Immature natural killer cell (primary cell): Measurements from ENCODE around the gene ARHGEF12. TPM values are rescaled to one million over a fixed set of nuclear protein-coding genes. Genes with fewer than 3 reads are reported as not detected.

ENCODE experiments used
- DNase-seq, 3 donors: peaks; one replicate each; pipeline ENCODE4 v3.0.0; 2022; ENCODE audit warnings: mixed read lengths in 1 of 3
- H3K27ac Mint-ChIP-seq, 6 donors: one replicate each; pipeline ENCODE4 v1.8.0; 2020; ENCODE audit warnings: mixed read lengths in 6 of 6, mild to moderate bottlenecking in 5 of 6, inconsistent platforms in 4 of 6, moderate library complexity in 3 of 6
- H3K27me3 Mint-ChIP-seq, 3 donors: one replicate each; pipeline ENCODE4 v1.8.0; 2020 to 2021; ENCODE audit warnings: low read depth in 3 of 3, mild to moderate bottlenecking in 3 of 3, mixed read lengths in 3 of 3, moderate library complexity in 3 of 3, inconsistent platforms in 1 of 3
- H3K36me3 Mint-ChIP-seq, 3 donors: one replicate each; pipeline ENCODE4 v1.8.0; 2020; ENCODE audit warnings: mixed read lengths in 3 of 3, inconsistent platforms in 2 of 3, mild to moderate bottlenecking in 2 of 3
- H3K4me1 Mint-ChIP-seq, 2 donors: one replicate each; pipeline ENCODE4 v1.8.0; 2020; ENCODE audit warnings: inconsistent platforms in 2 of 2, mild to moderate bottlenecking in 2 of 2, mixed read lengths in 2 of 2, moderate library complexity in 1 of 2
- H3K4me3 Mint-ChIP-seq, 5 donors: one replicate each; pipeline ENCODE4 v1.8.0; 2020; ENCODE audit warnings: mild to moderate bottlenecking in 5 of 5, mixed read lengths in 5 of 5, inconsistent platforms in 3 of 5, moderate library complexity in 3 of 5
- H3K9me3 Mint-ChIP-seq, 6 donors: one replicate each; pipeline ENCODE4 v1.8.0; 2020; ENCODE audit warnings: mild to moderate bottlenecking in 6 of 6, mixed read lengths in 6 of 6, inconsistent platforms in 4 of 6, moderate library complexity in 3 of 6
- polyA plus RNA-seq, 3 donors: library from polyadenylated mRNA; unstranded; fragments of 300-500 nt; fragmentation: Illumina TruSeq; gene quantifications; one replicate each; pipeline ENCODE4 v1.2.3, GENCODE V29; 2021

Gene ARHGEF12
- polyA plus RNA-seq, 3 donors from 2014 or later, result 1.1 to 12.2 (median 6.7) TPM

DNA sequence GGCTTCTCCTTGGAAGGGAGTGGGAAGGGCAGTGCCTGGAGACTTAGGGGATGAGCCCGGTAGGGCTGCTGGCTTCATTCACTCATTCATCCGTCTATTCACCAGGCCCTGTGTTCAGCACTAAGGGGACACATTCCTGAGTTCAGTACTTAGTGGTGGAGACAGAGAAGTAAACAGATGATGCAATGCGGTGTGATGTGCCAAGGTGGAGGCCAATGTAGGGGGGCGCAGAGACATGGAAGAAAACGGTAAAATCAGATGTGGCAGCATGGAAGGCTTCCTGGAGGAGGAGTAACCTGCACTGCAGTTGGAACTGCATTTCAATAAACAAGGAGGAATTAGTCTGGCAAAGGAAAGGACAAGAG is 196.6 kb downstream of the ARHGEF12 start:
- Mint-ChIP-seq H3K36me3 (no peaks in the 10 kb centered on the region), H3K27me3 (peaks cover 5 to 8% (median 5%) of the 10 kb centered on the region in 3 donors), H3K4me3 (no peak overlapping the region), H3K9me3 (no peaks in the 10 kb centered on the region), H3K4me1 (peaks cover 0 to 3% of the 10 kb centered on the region in 2 donors), H3K27ac (peak overlapping the region in 1 of 6 donors; percentile 42)
- no peak for DNase-seq

- no peaks in the 10 kb centered on the region for H3K36me3 Mint-ChIP-seq
- peaks cover 6 to 14% of the 10 kb centered on the region in 2 donors for H3K4me1 Mint-ChIP-seq
- no peak overlapping the region for H3K4me3 Mint-ChIP-seq
- H3K9me3 Mint-ChIP-seq, result no peaks in the 10 kb centered on the region
- H3K27ac Mint-ChIP-seq, result peak overlapping the region in 1 of 6 donors; percentile 38
- peaks cover 1 to 8% (median 3%) of the 10 kb centered on the region in 3 donors for H3K27me3 Mint-ChIP-seq
- DNase-seq, result no peak
Measured at GRCh38 chr11:120536091-120536796, 200.0 kb downstream of the ARHGEF12 start.

DNA sequence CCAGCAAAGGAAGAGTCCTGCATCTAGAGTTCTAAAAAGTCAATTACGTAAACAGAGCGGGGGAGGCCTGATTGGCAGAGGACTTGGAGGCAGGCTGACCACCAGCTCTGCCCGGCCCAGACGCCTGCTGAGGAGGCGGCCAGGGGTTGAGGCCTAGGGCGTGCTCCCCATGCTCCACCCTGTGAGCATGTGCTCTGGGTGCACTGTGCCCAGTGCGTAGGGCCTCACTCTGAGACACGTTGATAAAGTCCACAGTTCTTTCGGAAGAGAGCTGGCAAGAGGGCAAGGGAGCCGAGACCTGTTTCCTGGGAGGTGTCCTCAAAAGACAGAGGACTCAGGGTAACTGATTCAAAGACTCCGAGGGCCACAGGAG is 200.6 kb downstream of the ARHGEF12 start:
- Mint-ChIP-seq H3K36me3 (no peaks in the 10 kb centered on the region), H3K9me3 (no peaks in the 10 kb centered on the region), H3K27ac (no peak overlapping the region), H3K27me3 (peaks cover 1 to 6% (median 3%) of the 10 kb centered on the region in 3 donors), H3K4me1 (peaks cover 6 to 14% of the 10 kb centered on the region in 2 donors), H3K4me3 (no peak overlapping the region)
- no peak for DNase-seq

DNA sequence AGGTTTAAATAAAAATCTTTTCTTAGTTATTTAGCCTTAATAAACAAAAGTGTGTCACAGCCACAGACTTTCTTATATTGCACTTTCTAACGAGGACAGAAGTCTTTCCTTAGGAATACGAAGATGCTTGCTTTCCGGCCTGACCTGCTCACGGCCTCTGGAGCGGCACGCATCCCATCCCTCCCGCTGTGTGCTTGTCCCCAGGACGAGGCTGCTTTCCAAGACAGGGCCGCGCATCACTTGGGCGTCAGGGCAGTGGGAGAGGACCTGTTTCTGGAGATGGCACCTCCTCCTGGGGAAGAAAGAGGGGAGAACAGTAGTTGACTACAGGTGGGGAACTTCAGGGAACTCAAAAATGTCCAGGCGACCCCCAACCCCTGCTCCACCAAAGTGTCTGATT is 201.8 kb downstream of the ARHGEF12 start:
- Mint-ChIP-seq H3K27ac (peak overlapping the region in 1 of 6 donors; percentile 22), H3K36me3 (no peaks in the 10 kb centered on the region), H3K4me1 (peaks cover 13% of the 10 kb centered on the region in 2 donors), H3K9me3 (no peaks in the 10 kb centered on the region), H3K4me3 (no peak overlapping the region), H3K27me3 (peaks cover 2 to 3% (median 3%) of the 10 kb centered on the region in 3 donors)
- DNase-seq, result no peak

DNA sequence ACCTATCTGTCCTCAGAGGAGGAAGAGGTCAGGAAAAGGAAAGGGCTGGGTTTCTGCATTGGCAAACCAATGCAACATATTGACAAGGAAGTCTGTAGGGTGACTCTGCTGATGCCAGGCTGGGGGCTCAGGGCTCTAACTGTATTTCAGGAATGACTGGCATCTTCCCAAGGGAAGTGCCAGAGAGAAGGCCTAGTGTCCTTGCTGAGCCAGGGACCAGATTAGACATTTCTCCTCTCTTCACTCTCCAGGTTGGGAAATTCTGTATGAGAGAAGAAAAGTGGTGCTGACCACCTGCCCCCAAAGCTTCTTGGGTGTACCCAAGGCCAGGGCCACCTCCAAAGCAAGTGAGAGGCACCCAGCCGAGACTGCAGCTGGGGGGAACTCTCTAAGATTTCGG is 202.5 kb downstream of the ARHGEF12 start:
- peaks cover 15 to 16% of the 10 kb centered on the region in 2 donors for H3K4me1 Mint-ChIP-seq
- DNase-seq, result no peak
- H3K27me3 Mint-ChIP-seq, result peaks cover 2 to 3% (median 2%) of the 10 kb centered on the region in 3 donors
- H3K9me3 Mint-ChIP-seq, result no peaks in the 10 kb centered on the region
- H3K4me3 Mint-ChIP-seq, result no peak overlapping the region
- H3K36me3 Mint-ChIP-seq, result no peaks in the 10 kb centered on the region
- H3K27ac Mint-ChIP-seq, result no peak overlapping the region

Other genes with a start within 250 kb of the ARHGEF12 start
- gene TRIM29, start 198.3 kb upstream of the ARHGEF12 start, polyA plus RNA-seq, result not detected
- 1 to 10 TPM; 1.9 to 2.5 (median 2.4) TPM for gene OAF, start 125.4 kb upstream of the ARHGEF12 start, polyA plus RNA-seq
- not detected for gene POU2F3, start 96.3 kb upstream of the ARHGEF12 start, polyA plus RNA-seq
- gene TLCD5, start 11.1 kb upstream of the ARHGEF12 start, polyA plus RNA-seq, result not detected
- gene GRIK4, start 175.3 kb downstream of the ARHGEF12 start, polyA plus RNA-seq, result 1 to 10 TPM in 2 of 3 donors, under 1 TPM in 1; 0.85 to 3.6 (median 2.0) TPM